Mucosa of descending colon (tissue), 3 donors: ENCODE measurements around the gene ANKK1. TPM values are rescaled to one million over a fixed set of nuclear protein-coding genes. Genes with fewer than 3 reads are reported as not detected.

Experiments
- ATAC-seq: fragments of 200-7000 bp; cut with Tn5 transposase; one replicate; pipeline ENCODE4 v1.9.1; 2020; ENCODE audit warnings: mild to moderate bottlenecking, moderate library complexity
- DNase-seq, 3 donors: peaks; one replicate each; pipeline ENCODE4 v3.0.0-alpha.2; 2020
- H3K36me3 ChIP-seq: fragments of 200-600 bp; one replicate; pipeline ENCODE4 v1.8.0; 2021; ENCODE audit warnings: low read depth, mild to moderate bottlenecking
- H3K4me1 ChIP-seq: fragments of 200-600 bp; one replicate; pipeline ENCODE4 v1.8.0; 2021; ENCODE audit warnings: low read depth, mild to moderate bottlenecking
- H3K4me3 ChIP-seq: fragments of 200-600 bp; one replicate; pipeline ENCODE4 v1.8.0; 2021; ENCODE audit warnings: mild to moderate bottlenecking
- H3K9me3 ChIP-seq: fragments of 200-600 bp; one replicate; pipeline ENCODE4 v1.8.0; 2021; ENCODE audit warnings: mild to moderate bottlenecking
- CTCF ChIP-seq: fragments of 200-600 bp; IDR thresholded peaks from one replicate; pipeline ENCODE4 v1.8.0; 2022; ENCODE audit warnings: antibody characterized with exemption, mild to moderate bottlenecking
- intact Hi-C, 2 donors: fragments of 100-400 bp; cut with DNase I in 1 of 2; cut with micrococcal nuclease in 1 of 2; formaldehyde crosslinking; loops; one replicate each; pipeline versions ENCODE4 v1.11.0 to v1.11.1; 2022; cut with DNase I, micrococcal nuclease
- total RNA-seq, 3 donors: library from RNA; stranded (reverse); fragmentation: NEBNext Ultra II Directional in 2 of 3; extraction: Animal tissue kit (Norgen Biotek cat#: 25700) in 2 of 3; gene quantifications; one replicate each; pipeline versions ENCODE4 v1.2.1 to v1.2.4, GENCODE V29; 2021 to 2023
- donor health status: DM: no; HTN: no; CAD: no; lungs with moderate emphysema.
- donor health status: DM: no; HTN: no; CAD: no.
- donor health status: DM: no; HTN: yes; CAD: no.

Gene ANKK1
- total RNA-seq, 3 donors from 2014 or later, result 0.19 to 0.28 (median 0.26) TPM

- Histone ChIP-seq H3K4me1 (no peaks in the 10 kb centered on the region), H3K36me3 (no peaks in the 10 kb centered on the region), H3K4me3 (no peak overlapping the region), H3K9me3 (no peaks in the 10 kb centered on the region)
- no peak for TF ChIP-seq CTCF
- ATAC-seq (no peak), DNase-seq (no peak)
- intact Hi-C loops, result no loop called here
Measured at GRCh38 chr11:113363996-113364641, 23.5 kb upstream of the ANKK1 start.

- intact Hi-C loops, result no loop called here
- DNase-seq (no peak), ATAC-seq (no peak)
- Histone ChIP-seq H3K4me1 (no peaks in the 10 kb centered on the region), H3K36me3 (no peaks in the 10 kb centered on the region), H3K4me3 (no peak overlapping the region), H3K9me3 (no peaks in the 10 kb centered on the region)
- TF ChIP-seq CTCF, result no peak
Measured at GRCh38 chr11:113365895-113366294, 21.7 kb upstream of the ANKK1 start.

GRCh38 chr11:113369411-113369810 is 18.2 kb upstream of the ANKK1 start:
- TF ChIP-seq CTCF, result no peak
- intact Hi-C loops, result no loop called here
- H3K4me1 ChIP-seq, result no peaks in the 10 kb centered on the region
- ATAC-seq (no peak), DNase-seq (no peak)
- H3K36me3 ChIP-seq, result no peaks in the 10 kb centered on the region
- H3K4me3 ChIP-seq, result no peak overlapping the region
- no peaks in the 10 kb centered on the region for H3K9me3 ChIP-seq

GRCh38 chr11:113370634-113371033 is 16.9 kb upstream of the ANKK1 start:
- H3K4me1 ChIP-seq, result no peaks in the 10 kb centered on the region
- DNase-seq, result no peak
- no peak for TF ChIP-seq CTCF
- no peaks in the 10 kb centered on the region for H3K36me3 ChIP-seq
- H3K4me3 ChIP-seq, result no peak overlapping the region
- ATAC-seq, result no peak
- intact Hi-C loops, result no loop called here
- no peaks in the 10 kb centered on the region for H3K9me3 ChIP-seq

- Histone ChIP-seq H3K4me1 (no peaks in the 10 kb centered on the region), H3K9me3 (no peaks in the 10 kb centered on the region), H3K36me3 (no peaks in the 10 kb centered on the region), H3K4me3 (no peak overlapping the region)
- intact Hi-C loops, result no loop called here
- DNase-seq, result no peak
- no peak for TF ChIP-seq CTCF
- no peak for ATAC-seq
Measured at GRCh38 chr11:113372309-113372708, 15.3 kb upstream of the ANKK1 start.

GRCh38 chr11:113373306-113373705 is 14.3 kb upstream of the ANKK1 start:
- Histone ChIP-seq H3K4me1 (no peaks in the 10 kb centered on the region), H3K4me3 (no peak overlapping the region), H3K9me3 (no peaks in the 10 kb centered on the region), H3K36me3 (no peaks in the 10 kb centered on the region)
- DNase-seq, result no peak
- ATAC-seq, result no peak
- TF ChIP-seq CTCF, result no peak
- intact Hi-C loops, result no loop called here
